Left ventricle myocardium inferior (tissue), 1 donor: ENCODE measurements around the gene MMP11. TPM values are rescaled to one million over a fixed set of nuclear protein-coding genes. Genes with fewer than 3 reads are reported as not detected.
"Not testable (repeated sequence)": the region's sequence is repeated elsewhere in the genome, so short reads cannot be mapped to it uniquely, and the experiment has no call there.

Source experiments
- DNase-seq: peaks from one replicate; pipeline ENCODE4 v3.0.0-alpha.2; 2020
- H3K27ac ChIP-seq: fragments of 200-600 bp; replicated peaks from 2 replicates; pipeline ENCODE4 v1.8.0; 2021
- H3K27me3 ChIP-seq: fragments of 200-600 bp; 2 replicates; pipeline ENCODE4 v1.8.0; 2021; ENCODE audit warnings: low read depth
- H3K36me3 ChIP-seq: fragments of 200-600 bp; 2 replicates; pipeline ENCODE4 v1.8.0; 2021
- H3K4me1 ChIP-seq: fragments of 200-600 bp; 2 replicates; pipeline ENCODE4 v1.8.0; 2021
- H3K4me3 ChIP-seq: fragments of 200-600 bp; 2 replicates; pipeline ENCODE4 v1.8.0; 2021; ENCODE audit warnings: mild to moderate bottlenecking, moderate library complexity
- H3K9me3 ChIP-seq: fragments of 200-600 bp; replicated peaks from 2 replicates; pipeline ENCODE4 v1.8.0; 2021
- CTCF ChIP-seq: fragments of 200-600 bp; IDR thresholded peaks from 2 replicates; pipeline ENCODE4 v1.8.0; 2021; ENCODE audit warnings: antibody characterized with exemption, mild to moderate bottlenecking, borderline replicate concordance
- intact Hi-C: fragments of 100-400 bp; cut with micrococcal nuclease; formaldehyde crosslinking; loops from one replicate; pipeline ENCODE4 v1.11.0; 2022
- long read RNA-seq: library from polyadenylated mRNA; unstranded; transcript quantifications from one replicate; pipeline ENCODE4 v2.0.0, GENCODE V29; 2021
- total RNA-seq: library from RNA; stranded (reverse); fragmentation: NEBNext Ultra II Directional; extraction: Animal tissue kit (Norgen Biotek cat#: 25700); gene quantifications from one replicate; pipeline ENCODE4 v1.2.1, GENCODE V29; 2021
- donor health status: DM: no; HTN: yes; CAD: no; lungs with severe emphysema.

Gene MMP11
- total RNA-seq = 16.9 TPM
- long read RNA-seq, transcript MMP11-201 (8 exons, 2,291 nt) = major isoform, 22 of 40 reads
- long read RNA-seq, partial matches to known transcripts = 11 of 40 reads
- long read RNA-seq, other reads (novel, unspliced or antisense) = 7 of 40 reads

- intact Hi-C loops = loop anchor here (5.0 kb wide), 1 partner anchor 74 kb away; no protein-coding TSS in a partner anchor
- H3K27ac ChIP-seq = peak within 1 kb of the TSS; percentile 83
- peak; percentile 73 for DNase-seq
Measured at GRCh38 chr22:23772649-23773473, at the start of gene MMP11. Gene MMP11, plus strand, starts transcription at chr22:23772849. Its CDS starts 22 bp downstream, at chr22:23772871.

GRCh38 chr22:23728108-23728507 is 44.5 kb upstream of the MMP11 start:
- intact Hi-C loops, H3K4me1 ChIP-seq, H3K27ac ChIP-seq: not testable (repeated sequence)

More at GRCh38 chr22:23772649-23773473, at the start of gene MMP11:
- Histone ChIP-seq H3K36me3 (no peaks in the 10 kb centered on the region), H3K4me3 (peak within 1 kb of the TSS; percentile 70), H3K27me3 (no peaks in the 10 kb centered on the region), H3K4me1 (peaks cover 79% of the 10 kb centered on the region), H3K9me3 (no peaks in the 10 kb centered on the region)
- TF ChIP-seq CTCF = peak; percentile 12

GRCh38 chr22:23737696-23738095 is 35.0 kb upstream of the MMP11 start:
- Histone ChIP-seq H3K9me3 (no peaks in the 10 kb centered on the region), H3K36me3 (peaks cover 6% of the 10 kb centered on the region), H3K27ac (no peak overlapping the region), H3K4me3 (no peak overlapping the region), H3K4me1 (peaks cover 12% of the 10 kb centered on the region), H3K27me3 (no peaks in the 10 kb centered on the region)
- DNase-seq = no peak
- intact Hi-C loops = no loop called here
- TF ChIP-seq CTCF = no peak

More at GRCh38 chr22:23728108-23728507, 44.5 kb upstream of the MMP11 start:
- H3K27me3 ChIP-seq, H3K36me3 ChIP-seq, DNase-seq, H3K4me3 ChIP-seq, H3K9me3 ChIP-seq: not testable (repeated sequence)

- Histone ChIP-seq H3K36me3 (peaks cover 29% of the 10 kb centered on the region), H3K4me3 (no peak overlapping the region), H3K4me1 (peaks cover 20% of the 10 kb centered on the region), H3K9me3 (peaks cover 6% of the 10 kb centered on the region), H3K27ac (peak overlapping the region; percentile 56), H3K27me3 (no peaks in the 10 kb centered on the region)
- peak; percentile 57 for DNase-seq
- intact Hi-C loops = no loop called here
- TF ChIP-seq CTCF = no peak
Measured at GRCh38 chr22:23742505-23743264, 30.0 kb upstream of the MMP11 start.

GRCh38 chr22:23743303-23743705 is 29.3 kb upstream of the MMP11 start:
- peak; percentile 48 for DNase-seq
- H3K27me3 ChIP-seq = no peaks in the 10 kb centered on the region
- peaks cover 20% of the 10 kb centered on the region for H3K4me1 ChIP-seq
- peaks cover 6% of the 10 kb centered on the region for H3K9me3 ChIP-seq
- no peak overlapping the region for H3K4me3 ChIP-seq
- intact Hi-C loops = no loop called here
- peak overlapping the region; percentile 56 for H3K27ac ChIP-seq
- TF ChIP-seq CTCF = no peak
- peaks cover 29% of the 10 kb centered on the region for H3K36me3 ChIP-seq
